Measurements from ENCODE around the gene ANKRD6. TPM values are rescaled to one million over a fixed set of nuclear protein-coding genes. Genes with fewer than 3 reads are reported as not detected.

The ANKRD6 gene
- total RNA-seq, 1 donor from 2014 or later = 10.0 TPM

GRCh38 chr6:89449193-89449592 lies 16.2 kb downstream of the ANKRD6 start:
- H3K36me3 ChIP-seq (ENCODE audit: control insufficient read depth, insufficient read depth, low read length) = no peaks in the 10 kb centered on the region
- TF ChIP-seq CTCF (IDR thresholded peaks at IDR 0.05; ENCODE audit: insufficient read depth, low read length, poor library complexity, severe bottlenecking) = no peak
- no peak overlapping the region for H3K4me3 ChIP-seq (ENCODE audit: low read depth, low read length)
- no peak for DNase-seq (ENCODE audit: low read depth)
- H3K27me3 ChIP-seq (ENCODE audit: control insufficient read depth, insufficient read depth, low read length) = no peaks in the 10 kb centered on the region

- TF ChIP-seq CTCF (IDR thresholded peaks at IDR 0.05; ENCODE audit: insufficient read depth, low read length, poor library complexity, severe bottlenecking) = no peak
- H3K27me3 ChIP-seq (ENCODE audit: control insufficient read depth, insufficient read depth, low read length) = no peaks in the 10 kb centered on the region
- H3K4me3 ChIP-seq (ENCODE audit: low read depth, low read length) = no peak overlapping the region
- H3K36me3 ChIP-seq (ENCODE audit: control insufficient read depth, insufficient read depth, low read length) = no peaks in the 10 kb centered on the region
- DNase-seq (ENCODE audit: low read depth) = no peak
These were observed 19.3 kb downstream of the ANKRD6 start for GRCh38 chr6:89452281-89452680.

GRCh38 chr6:89454300-89454699 lies 21.3 kb downstream of the ANKRD6 start:
- H3K4me3 ChIP-seq (ENCODE audit: low read depth, low read length) = no peak overlapping the region
- no peak for DNase-seq (ENCODE audit: low read depth)
- H3K36me3 ChIP-seq (ENCODE audit: control insufficient read depth, insufficient read depth, low read length) = no peaks in the 10 kb centered on the region
- no peak for TF ChIP-seq CTCF (IDR thresholded peaks at IDR 0.05; ENCODE audit: insufficient read depth, low read length, poor library complexity, severe bottlenecking)
- no peaks in the 10 kb centered on the region for H3K27me3 ChIP-seq (ENCODE audit: control insufficient read depth, insufficient read depth, low read length)

- no peak overlapping the region for H3K4me3 ChIP-seq (ENCODE audit: low read depth, low read length)
- no peak for TF ChIP-seq CTCF (IDR thresholded peaks at IDR 0.05; ENCODE audit: insufficient read depth, low read length, poor library complexity, severe bottlenecking)
- H3K27me3 ChIP-seq (ENCODE audit: control insufficient read depth, insufficient read depth, low read length) = no peaks in the 10 kb centered on the region
- H3K36me3 ChIP-seq (ENCODE audit: control insufficient read depth, insufficient read depth, low read length) = no peaks in the 10 kb centered on the region
- no peak for DNase-seq (ENCODE audit: low read depth)
These were observed 25.8 kb downstream of the ANKRD6 start for GRCh38 chr6:89458704-89459103.

GRCh38 chr6:89459501-89459900 lies 26.5 kb downstream of the ANKRD6 start:
- no peaks in the 10 kb centered on the region for H3K27me3 ChIP-seq (ENCODE audit: control insufficient read depth, insufficient read depth, low read length)
- TF ChIP-seq CTCF (IDR thresholded peaks at IDR 0.05; ENCODE audit: insufficient read depth, low read length, poor library complexity, severe bottlenecking) = no peak
- H3K4me3 ChIP-seq (ENCODE audit: low read depth, low read length) = no peak overlapping the region
- no peak for DNase-seq (ENCODE audit: low read depth)
- no peaks in the 10 kb centered on the region for H3K36me3 ChIP-seq (ENCODE audit: control insufficient read depth, insufficient read depth, low read length)

- no peaks in the 10 kb centered on the region for H3K27me3 ChIP-seq (ENCODE audit: control insufficient read depth, insufficient read depth, low read length)
- H3K36me3 ChIP-seq (ENCODE audit: control insufficient read depth, insufficient read depth, low read length) = no peaks in the 10 kb centered on the region
- H3K4me3 ChIP-seq (ENCODE audit: low read depth, low read length) = no peak overlapping the region
- no peak for DNase-seq (ENCODE audit: low read depth)
- TF ChIP-seq CTCF (IDR thresholded peaks at IDR 0.05; ENCODE audit: insufficient read depth, low read length, poor library complexity, severe bottlenecking) = no peak
These were observed 27.8 kb downstream of the ANKRD6 start for GRCh38 chr6:89460713-89461112.

All from kidney epithelial cell (primary cell).